HuH-7.5 (cell line): ENCODE measurements around the gene TRIM58.

Experiments
- DNase-seq: peaks from one replicate; pipeline ENCODE4 v3.0.0; 2011; ENCODE audit warnings: low spot score

The TRIM58 gene

DNA sequence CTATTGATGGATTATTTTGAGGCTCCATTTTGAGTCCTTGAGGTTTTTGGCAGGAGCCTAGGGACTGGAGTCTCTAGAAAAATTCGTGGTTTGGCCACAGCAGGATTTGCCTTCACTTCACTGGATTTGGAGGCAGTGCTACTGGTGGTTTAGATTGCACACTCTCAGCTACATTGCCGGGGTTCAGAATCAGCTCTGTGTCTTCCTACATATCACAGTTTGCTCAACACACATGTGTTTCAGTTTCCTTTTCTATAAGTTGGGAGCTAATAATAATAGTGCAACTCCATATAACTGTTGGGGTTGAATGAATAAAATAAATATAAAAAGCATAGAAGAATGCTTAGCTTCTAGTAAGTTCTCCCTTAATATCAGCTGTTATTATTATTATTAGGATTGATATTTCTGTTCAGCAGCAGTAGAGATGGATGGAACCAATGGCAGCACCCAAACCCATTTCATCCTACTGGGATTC is 38.2 kb downstream of the TRIM58 start, which contains the start of gene OR2W3:
Gene OR2W3 (plus strand): TSS at position 425 of the 475 bp plus-strand sequence. CDS start 0 bp downstream, at position 425.
- DNase-seq, result no peak

DNA sequence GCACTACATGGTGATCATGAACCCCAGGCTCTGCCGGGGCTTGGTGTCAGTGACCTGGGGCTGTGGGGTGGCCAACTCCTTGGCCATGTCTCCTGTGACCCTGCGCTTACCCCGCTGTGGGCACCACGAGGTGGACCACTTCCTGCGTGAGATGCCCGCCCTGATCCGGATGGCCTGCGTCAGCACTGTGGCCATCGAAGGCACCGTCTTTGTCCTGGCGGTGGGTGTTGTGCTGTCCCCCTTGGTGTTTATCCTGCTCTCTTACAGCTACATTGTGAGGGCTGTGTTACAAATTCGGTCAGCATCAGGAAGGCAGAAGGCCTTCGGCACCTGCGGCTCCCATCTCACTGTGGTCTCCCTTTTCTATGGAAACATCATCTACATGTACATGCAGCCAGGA is 39.0 kb downstream of the TRIM58 start:
- no peak for DNase-seq

DNA sequence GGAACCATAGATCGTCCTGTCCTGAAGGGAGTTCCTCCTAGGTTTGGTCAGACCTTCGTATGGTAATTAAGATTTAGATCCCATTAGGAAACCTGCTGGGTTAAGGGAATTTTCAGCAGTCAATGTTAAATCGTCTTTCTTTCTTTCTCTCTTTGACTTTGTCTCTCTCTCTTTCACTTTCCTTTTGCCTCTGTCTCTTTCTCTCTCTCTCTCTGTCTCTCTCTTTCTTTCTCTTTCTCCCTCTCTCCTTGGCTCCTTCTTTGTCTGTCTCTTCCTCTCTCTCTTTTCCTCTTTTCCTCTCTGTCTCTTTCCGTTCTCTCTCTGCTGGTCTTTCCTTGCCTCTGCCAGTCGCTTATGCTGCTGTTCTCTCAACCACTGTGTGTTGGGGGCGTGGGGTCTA is 47.1 kb downstream of the TRIM58 start:
- no peak for DNase-seq

DNA sequence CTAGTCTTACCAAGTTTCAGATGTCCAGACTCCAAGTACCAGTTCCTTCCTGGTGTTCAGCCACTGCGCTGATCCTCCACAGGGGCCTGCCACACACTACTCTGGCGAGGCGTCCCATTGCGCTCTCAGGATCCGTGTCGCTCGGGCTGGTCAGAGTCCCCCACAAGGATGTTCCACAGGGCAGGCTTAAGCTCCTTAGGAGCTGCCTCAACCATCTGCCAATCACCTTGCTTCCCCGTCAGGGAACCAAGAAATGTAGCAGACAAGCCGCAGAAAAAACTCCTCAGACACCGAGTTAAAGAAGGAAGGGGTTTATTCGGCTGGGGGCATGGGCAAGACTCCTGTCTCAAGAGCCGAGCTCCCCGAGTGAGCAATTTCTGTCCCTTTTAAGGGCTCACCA is 48.2 kb downstream of the TRIM58 start:
- DNase-seq, result no peak

DNA sequence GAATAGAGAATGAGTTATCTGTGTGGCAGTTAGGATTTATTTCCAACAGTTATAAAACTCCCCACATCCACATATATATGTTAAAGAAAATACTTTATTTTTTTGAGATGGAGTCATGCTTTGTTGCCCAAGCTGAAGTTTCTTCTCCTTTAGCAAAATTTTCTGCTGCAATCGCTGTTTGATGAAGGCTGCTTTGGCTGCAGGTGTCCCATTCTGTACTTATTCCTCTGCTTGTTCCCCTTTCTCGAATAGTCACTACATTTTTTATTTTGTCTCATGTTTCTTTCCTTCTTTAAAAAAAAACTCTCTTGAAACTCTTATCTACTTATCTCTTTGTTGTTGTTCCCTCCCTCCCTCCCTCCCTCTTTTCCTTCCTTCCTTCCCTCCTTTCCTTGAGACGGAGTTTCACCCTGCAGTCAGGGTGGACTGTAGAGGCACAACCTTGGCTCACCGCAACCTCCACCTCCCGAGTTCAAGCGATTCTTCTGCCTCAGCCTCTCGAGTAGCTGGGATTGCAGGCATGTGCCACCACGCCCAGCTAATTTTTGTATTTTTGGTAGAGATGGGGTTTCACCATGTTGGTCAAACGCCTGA is 49.0 kb downstream of the TRIM58 start:
- DNase-seq, result no peak

DNA sequence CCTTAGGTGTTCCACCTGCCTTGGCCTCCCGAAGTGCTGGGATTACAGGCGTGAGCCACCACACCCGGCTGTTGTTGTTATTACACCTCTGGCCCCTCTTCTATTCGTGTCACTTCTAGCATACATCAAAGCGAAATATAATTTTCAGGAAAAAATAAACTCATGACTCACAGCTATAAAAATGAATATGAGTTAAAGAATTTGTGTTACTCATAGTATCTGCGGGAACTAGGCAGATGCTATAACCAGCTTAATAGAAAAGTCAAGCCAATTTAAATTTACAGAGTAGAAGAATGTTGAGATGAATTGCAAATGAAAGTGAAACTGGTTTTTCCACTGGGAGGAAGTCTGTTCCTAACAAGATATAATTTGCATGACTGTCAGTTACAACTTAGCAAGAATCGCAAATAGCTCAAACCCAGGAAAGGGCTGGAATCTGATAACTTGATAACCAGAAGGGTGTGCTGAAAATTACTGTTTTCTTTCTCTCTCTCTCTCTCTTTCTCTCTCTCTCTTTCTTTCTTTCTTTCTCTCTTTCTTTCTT is 49.6 kb downstream of the TRIM58 start:
- DNase-seq, result no peak

DNA sequence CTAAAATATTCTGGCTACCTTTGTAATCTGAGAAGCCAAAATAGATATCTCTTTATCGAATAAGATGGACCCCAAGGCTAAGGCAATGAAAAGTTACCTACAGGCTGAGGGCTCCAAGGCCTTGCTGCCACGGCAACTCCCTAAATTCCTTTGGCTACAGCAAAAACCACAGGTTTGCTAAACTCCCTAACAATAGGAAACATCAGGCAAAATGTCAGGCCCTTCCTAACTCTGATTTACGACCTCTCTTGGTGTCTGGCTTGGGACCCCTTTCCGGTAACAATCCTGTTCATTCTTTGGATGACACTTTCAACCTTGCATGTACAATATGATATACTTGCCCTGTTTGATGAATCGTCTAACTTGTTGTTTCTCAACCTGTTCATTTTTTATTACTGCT is 51.8 kb downstream of the TRIM58 start:
- DNase-seq, result no peak

DNA sequence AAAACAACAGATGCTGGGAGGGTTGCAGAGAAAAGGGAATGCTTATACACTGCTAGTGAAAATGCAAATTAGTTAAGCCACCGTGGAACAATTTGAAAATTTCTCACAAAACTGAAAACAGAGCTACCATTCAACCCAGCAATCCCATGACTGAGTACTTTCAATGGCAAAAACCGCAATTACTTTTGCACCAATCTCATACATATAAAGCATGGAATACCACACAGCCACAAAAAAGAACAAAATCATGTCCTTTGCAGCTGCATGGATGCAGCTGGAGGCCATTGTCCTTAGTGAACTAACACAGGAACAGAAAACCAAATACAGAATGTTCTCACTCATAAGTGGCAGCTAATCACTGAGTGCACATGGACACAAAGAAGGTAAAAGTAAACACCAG is 56.8 kb downstream of the TRIM58 start:
- no peak for DNase-seq

DNA sequence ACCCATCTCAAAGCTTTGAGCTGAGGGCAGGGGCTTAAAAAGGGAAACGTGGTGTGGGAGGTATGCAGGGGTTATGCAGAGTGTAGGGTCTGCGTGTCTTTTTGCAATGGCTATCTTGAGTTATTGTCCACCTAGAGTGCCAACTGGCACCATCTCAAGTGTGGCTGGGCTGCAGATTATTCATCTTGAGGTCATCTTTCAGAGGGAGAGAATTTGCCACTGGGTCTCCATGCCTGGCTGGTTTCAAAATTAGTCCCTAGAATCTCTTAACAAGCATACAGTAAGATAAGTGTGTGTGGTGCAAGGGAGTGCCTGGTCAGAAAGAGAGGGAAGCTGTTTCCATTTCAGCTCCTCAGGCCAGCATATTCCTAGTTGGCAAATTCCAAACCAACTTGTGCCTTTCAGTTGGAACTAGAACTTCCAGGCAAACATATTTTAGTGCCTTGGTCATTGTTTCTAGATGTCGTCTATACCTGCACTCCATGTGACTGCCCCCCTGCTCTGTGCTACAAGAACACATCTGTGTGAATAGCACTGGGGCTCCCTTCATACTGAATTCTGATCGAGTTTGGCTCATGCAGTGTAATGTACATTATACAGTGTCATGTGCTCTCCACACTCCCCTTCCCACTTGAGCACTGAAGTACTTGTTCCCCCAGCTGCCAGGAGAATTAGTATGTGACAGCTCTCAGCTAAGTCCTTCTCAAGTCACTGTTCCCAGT is 58.1 kb downstream of the TRIM58 start:
- no peak for DNase-seq

DNA sequence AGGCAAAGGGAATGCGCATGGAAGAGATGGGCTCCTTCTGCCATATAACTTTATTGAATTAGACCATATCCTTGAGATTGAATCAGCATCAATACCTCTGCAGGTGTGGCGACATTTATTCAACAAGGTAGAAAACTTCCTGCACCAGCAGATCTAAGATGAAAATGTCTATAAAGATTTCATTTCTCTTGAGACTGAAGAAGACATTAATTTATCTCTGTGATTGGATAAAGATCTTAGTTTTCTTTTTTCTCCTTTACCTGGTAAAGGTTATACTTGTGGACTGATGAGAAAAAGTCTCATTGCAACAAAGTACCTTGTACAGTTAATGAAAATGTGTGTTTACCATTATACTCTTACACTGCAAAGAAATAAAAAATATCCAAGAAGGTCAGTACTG is 63.0 kb downstream of the TRIM58 start, which contains the start of gene OR2T8:
Gene OR2T8 (plus strand): TSS at position 301 of the 400 bp plus-strand sequence. CDS start 766 bp downstream, outside the sequence.
- DNase-seq, result no peak

DNA sequence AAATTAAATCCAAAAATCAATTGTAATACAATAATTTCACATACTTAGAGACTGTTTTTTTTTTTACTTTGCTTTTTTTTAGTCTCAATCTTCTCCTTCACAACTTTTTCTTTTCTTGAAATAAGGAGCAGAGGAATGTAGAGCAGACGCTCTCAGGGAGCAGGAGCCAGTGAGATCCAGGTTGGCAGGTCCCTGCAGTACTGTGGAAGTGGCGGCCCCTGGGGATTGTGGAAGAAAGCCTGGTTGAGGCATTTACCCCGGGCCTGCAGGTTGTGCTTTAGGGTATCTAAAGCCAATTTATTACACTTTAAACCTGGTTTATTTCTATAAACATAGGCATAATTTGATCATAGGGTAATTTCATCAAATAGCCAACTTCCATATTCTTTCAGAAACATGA is 67.0 kb downstream of the TRIM58 start:
- no peak for DNase-seq

DNA sequence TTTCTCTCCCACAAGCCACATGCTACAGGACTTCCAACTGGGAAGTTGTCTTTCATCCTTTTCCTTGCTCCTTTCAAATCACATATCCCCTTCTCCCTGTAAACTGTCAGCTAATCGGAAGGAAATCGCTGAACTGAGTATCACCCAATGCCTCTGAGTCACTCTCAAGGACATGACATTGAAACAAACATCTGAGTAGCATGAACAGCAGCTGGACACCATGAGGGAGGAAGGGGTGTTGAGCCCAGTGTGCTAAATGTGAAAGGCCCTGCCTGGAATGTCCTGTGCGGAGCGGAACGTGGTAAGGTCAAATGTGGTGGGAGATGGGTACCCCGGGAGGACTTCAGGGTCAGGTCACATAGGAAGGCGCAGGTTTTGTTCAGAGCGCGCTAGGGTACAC is 67.9 kb downstream of the TRIM58 start, which contains the start of gene OR2AJ1:
Gene OR2AJ1 (plus strand): TSS at position 22 of the 400 bp plus-strand sequence. CDS start 8,880 bp downstream, outside the sequence.
- no peak for DNase-seq
